ENCODE measurements around the gene HTT. TPM values are rescaled to one million over a fixed set of nuclear protein-coding genes. Genes with fewer than 3 reads are reported as not detected.
A peak's percentile ranks its signal among the peaks of the same experiment; 100 is the strongest.
"Not testable (repeated sequence)": the region's sequence is repeated elsewhere in the genome, so short reads cannot be mapped to it uniquely, and the experiment has no call there.

HTT gene
- total RNA-seq, 1 donor from 2014 or later, result 66.1 TPM

DNA sequence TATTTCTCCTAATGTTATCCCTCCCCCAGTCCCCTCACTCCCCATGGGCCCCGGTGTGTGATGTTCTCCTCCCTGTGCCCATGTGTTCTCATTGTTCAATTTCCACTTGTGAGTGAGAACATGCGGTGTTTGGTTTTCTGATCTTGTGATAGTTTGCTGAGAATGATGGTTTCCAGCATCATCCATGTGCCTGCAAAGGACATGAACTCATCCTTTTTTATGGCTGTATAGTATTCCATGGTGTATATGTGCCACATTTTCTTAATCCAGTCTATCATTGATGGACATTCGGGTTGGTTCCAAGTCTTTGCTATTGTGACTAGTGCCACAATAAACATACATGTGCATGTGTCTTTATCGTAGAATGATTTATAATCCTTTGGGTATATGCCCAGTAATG is 86.6 kb downstream of the HTT start:
- not testable (repeated sequence) for DNase-seq (ENCODE audit: low read depth)

DNA sequence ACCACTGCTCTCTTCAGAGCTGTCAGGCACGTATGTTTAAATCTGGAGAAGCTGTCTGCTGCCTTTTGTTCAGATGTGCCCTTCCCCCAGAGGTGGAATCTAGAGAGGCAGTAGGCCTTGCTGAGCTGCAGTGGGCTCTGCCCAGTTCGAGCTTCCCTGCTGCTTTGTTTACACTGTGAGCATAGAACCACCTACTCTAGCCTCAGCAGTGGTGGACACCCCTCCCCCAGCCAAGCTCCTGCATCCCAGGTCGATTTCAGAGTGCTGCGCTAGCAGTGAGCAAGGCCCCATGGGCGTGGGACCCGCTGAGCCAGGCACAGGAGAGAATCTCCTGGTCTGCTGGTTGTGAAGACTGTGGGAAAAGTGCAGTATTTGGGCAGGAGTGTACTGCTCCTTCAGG is 92.0 kb downstream of the HTT start:
- not testable (repeated sequence) for DNase-seq (ENCODE audit: low read depth)

DNA sequence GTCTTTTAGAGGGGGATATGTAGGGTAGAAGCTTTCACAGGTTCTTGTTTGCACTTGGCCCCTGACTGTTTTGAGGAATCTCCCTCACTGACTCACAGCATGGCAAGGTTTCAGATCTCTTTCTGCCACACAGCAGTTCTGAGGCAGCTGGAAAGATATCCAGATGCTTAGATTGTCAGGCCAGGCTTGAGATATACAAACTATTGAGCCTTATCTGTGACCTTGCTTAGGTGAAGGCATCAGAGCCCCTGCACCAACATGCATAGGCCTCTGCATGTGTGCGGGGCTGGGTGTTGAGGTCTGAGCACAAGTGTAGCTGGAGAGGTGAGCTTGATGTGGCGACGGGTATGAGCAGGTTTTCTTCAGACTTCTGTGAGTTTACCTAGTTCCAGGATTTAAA is 93.5 kb downstream of the HTT start:
- DNase-seq (ENCODE audit: low read depth), result peak; percentile 32

DNA sequence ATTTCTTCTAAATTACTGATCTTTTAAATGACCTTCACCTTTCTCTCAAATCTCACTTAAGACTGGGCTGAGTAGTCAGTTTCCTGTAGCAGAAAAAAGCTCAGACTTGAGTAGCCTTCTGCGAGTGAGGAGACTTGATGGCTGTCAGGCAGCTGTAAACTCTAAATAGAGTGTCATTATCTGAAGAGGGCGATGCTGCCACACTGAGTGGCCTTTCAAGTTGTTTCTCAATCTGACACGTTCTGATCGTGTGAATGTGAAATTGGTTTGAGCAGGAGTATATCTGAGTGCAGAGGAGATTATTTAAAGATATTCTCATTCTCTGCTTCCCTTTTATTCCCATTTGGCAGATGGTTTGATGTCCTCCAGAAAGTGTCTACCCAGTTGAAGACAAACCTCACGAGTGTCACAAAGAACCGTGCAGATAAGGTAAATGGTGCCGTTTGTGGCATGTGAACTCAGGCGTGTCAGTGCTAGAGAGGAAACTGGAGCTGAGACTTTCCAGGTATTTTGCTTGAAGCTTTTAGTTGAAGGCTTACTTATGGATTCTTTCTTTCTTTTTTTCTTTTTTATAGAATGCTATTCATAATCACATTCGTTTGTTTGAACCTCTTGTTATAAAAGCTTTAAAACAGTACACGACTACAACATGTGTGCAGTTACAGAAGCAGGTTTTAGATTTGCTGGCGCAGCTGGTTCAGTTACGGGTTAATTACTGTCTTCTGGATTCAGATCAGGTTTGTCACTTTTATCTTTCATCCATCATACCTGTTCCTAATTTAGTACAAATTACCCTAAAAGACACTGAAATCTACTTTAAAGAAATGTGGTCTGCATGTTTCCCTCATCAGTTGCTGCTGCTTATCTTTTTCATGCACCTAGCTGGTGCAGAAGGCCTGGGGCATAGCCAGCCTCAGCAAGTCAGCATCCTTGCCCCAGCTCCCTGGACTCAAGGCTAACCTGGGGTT is 100.2 kb downstream of the HTT start:
- peak; percentile 54 for DNase-seq (ENCODE audit: low read depth)

DNA sequence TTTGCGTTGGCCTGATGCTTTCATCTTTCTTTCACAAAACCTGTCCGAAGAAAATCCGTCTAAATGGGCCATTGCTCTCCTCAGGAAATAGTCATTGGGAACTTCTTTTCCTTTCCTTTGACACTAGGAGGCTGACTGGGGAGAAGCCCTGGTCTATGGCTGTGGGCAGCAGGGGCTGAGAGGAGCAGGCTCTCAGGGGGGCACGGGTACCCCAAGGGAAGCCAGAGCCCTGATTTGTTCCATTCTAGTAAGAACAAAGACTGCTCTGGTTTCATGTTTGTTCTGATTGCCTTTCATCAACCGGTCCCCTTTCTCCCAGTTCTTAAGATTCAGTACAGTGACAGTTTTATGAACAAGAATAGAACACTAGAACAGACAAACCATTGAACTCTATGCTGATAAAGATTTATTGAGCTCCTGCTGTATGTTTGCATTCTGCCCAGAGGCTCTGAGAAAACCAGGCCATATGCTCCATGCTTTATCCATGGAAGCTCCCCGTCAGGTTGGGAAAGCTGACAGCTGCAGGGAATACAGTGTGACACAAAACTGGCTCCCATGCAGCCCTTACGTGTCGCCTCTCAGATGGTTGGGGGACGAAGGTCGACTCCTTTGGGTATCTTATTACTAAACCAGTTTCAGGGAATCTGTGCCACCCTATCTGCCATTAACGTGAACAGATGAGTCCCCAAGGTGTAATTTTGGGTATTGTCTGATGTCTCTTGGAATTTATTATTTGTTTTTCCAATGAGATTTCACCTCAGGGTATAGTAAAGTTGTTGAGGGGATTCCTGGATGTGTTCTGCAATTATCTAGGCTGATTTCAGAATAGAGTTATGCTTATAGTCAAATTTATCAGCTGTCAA is 102.1 kb downstream of the HTT start:
- DNase-seq (ENCODE audit: low read depth), result no peak

DNA sequence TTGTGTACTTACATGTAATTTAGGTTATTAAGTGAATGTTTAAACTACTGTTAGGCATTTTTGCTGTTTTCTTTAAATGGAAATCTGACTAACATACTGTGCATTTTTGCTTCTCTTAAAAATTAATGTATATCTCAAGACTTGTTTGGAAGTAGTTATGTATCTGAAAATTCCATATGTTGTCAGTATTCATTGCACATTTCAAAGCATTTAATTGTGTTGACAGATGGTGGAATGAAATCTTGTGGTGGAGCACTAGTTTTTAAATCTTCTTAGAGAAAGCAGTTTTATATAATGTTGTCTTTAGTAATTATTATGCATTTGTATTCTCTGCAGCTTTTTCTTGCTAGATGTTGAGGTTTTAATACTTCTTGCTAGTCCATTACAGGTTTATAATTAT is 102.9 kb downstream of the HTT start:
- DNase-seq (ENCODE audit: low read depth), result no peak

DNA sequence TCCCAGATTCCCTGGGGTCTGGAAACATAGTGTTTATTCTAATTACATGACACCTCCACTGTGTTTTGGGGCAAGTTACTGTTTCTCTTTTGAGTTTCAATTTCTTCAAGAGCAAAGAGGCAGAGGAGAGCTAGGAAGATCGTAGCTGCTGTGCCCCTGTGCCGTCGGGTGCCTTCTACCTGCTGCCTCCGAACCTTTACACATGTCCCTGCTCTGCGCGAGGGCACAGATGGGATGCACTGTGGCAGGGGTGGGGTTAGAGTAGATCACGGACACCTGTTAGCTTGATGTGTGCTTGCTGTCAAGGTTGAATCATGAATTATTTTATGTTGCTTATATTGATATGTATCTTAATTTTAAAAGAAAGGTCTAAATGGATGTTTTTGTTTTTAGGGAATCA is 103.4 kb downstream of the HTT start:
- DNase-seq (ENCODE audit: low read depth), result no peak

DNA sequence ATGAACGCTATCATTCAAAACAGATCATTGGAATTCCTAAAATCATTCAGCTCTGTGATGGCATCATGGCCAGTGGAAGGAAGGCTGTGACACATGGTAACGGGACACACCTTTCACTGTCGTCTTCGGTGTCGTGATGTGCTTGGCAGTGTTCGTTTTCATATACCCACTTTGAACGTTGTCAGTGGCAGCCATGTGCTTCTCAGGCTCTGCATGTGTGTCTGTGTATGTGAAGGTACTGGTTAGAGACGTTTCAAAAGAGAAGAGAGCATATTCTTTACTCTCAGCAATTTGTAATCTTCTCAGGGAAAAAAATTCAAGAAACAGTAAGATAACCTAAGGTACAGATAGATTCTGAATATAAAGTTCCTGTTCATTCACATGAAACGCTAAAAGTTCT is 103.9 kb downstream of the HTT start:
- no peak for DNase-seq (ENCODE audit: low read depth)

DNA sequence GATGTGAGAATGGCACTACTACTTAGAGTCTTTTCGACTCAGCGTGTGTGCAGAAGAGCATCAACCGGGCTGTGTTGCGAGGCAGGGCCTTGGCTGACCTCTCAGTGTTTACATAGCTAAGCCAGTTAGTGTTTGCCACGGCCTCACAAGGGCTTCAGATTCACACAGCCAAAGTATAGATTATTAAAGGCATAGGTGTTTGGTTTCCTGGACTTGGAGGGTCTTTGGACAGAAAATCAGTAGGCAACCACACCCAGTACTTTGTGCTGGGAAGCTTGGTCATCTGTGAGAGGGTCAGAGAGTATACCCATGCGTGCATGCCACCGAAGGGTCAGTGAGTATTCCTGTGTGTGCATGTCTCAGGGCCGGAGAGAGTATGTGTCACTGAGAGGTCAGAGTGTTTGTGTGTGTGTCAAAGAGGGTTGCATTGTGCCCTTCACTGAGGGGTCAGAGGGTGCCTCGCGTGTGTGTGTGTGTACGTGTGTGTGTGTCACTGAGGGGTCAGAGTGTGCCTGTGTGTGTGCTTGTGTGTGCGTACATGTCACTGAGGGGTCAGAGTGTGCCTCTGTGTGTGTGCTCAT is 104.7 kb downstream of the HTT start:
- DNase-seq (ENCODE audit: low read depth), result no peak

DNA sequence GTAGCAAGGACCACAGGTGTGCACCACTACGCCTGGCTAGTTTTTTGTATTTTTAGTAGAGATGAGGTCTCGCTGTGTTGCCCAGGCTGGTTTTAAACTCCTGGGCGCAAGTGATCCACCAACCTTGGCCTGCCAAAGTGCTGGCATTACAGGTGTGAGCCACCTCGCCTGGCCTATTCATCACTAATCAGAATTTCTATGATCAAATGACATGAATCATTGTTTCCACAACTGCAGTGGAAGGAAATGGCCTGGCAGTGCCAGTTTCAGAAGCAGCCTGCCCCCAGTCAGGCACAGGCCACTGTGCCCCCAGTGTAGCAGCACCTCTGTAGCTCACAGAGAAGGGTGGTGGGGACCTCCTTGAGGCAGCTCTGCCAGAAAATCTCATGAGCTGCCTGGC is 108.5 kb downstream of the HTT start:
- DNase-seq (ENCODE audit: low read depth), result no peak

DNA sequence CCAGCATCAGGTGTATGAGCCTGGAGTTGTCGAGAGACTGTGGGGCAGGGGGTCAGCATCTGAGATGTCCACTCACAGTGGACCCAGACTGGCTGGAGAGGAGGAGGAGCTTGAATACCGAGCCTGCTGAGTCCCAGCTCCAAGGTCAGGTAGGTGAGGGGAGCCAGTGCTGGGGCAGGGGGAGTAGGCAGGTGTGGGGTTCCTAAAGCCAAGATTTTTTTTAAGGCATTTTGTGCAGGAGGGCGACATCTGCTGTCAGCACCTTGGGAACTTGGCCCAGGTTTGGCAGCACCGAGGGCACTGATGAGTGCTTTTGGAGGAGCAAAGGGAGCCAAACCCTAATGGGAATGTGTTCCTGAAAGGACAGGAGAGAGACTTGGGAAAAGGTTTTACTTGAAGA is 110.2 kb downstream of the HTT start:
- DNase-seq (ENCODE audit: low read depth), result no peak

DNA sequence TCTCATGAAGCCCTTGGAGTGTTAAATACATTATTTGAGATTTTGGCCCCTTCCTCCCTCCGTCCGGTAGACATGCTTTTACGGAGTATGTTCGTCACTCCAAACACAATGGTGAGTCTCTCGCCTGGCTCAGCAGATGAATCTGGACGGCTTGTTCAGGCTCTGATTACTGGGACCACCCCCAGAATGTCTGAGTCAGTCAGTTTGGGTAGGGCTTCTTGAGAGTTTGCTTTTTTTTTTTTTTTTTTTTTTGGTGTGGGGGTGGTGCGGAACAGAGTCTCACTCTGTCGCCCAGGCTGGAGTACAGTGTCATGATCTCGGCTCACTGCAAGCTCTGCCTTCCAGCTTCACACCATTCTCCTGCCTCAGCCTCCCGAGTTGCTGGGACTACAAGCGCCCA is 112.1 kb downstream of the HTT start:
- no peak for DNase-seq (ENCODE audit: low read depth)

DNA sequence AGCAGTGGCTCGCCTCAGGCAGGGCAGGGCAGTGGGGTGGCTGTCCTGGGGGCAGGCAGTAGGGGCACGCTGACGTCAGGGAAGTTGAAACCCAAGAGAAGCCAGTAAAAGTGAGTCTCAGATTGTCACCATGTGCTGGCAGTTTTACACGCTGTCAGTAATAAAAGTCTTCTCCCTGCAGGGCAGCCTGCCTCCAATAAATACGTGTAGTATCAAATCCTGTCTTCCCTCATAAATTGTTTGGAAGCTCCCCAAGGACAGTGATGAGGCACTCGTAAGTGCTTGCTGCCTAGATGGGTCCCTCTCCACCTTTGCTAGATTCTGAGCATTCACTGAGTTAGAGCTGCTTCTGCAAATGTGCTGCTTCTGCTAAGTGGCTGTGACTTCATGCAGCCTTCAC is 113.6 kb downstream of the HTT start:
- no peak for DNase-seq (ENCODE audit: low read depth)

DNA sequence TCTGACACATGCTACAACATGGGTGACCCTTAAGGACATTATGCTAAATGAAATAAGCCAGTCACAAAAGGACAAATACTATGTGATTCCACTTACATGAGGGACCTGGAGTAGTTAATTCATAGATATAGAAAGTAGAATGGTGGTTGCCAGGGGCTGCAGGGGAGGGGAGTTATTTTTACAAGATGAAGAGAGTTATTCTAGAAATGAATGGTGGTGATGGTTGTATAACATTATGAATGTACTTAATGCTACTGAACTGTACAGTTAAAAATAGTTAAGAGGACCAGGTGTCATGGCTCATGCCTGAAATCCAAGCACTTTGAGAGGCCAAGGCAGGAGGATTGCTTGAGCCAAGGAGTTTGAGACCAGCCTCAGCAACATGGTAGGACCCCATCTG is 115.0 kb downstream of the HTT start:
- no peak for DNase-seq (ENCODE audit: low read depth)

DNA sequence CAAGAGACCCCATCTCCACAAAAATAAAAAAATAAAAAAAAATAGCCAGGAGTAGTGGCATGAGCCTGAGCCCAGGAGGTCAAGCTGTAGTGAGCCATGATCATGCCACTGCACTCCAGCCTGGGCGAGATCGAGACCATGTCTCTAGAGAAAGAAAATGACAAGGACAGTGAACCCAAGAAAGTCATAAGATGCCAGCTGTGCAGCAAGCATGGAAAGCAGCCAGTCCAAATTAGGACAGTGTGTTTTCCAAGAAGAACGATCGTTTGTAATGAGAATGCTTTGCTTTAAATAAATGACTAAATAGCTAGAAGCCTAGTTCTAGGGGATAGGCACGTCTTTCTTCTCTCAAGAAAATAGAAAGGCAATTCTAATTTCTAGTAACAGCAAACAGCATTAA is 116.1 kb downstream of the HTT start:
- DNase-seq (ENCODE audit: low read depth), result no peak

DNA sequence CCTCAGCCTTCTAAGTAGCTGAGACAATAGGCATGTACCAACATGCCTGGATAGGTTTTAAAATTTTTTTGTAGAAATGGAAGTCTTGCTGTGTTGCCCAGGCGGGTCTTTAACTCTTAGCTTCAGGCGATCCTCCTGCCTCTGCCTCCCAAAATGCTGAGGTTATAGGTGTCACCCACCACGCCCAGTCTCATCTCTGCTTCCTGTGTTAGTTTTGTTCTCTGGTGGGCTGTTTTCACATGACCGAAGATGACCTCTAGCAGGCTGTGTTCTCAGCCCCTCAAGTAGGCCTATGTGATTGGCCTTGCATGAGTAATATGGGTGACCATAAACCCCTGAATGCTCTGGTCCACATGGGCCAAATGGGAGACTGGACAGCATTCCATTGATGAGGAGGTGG is 117.7 kb downstream of the HTT start:
- DNase-seq (ENCODE audit: low read depth), result no peak

DNA sequence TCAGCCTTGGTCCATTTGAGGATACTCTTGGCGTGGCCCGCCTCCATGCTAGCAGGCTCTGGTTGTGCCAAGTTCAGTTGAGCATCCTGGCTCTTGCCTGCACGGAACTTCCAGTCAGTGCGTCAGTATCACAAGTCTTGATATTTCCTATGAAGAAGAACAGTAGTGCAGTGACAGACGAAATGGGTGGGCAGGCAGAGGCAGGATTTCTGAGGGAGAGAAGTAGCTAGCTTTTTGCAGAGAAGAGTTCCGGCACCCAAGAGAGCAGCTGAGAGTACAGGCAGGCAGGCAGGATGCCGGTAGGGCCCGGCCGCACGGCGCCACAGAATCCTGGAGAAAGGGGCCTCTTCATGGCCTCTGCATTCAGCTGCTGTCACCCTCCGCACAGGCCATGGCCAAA is 118.3 kb downstream of the HTT start:
- DNase-seq (ENCODE audit: low read depth), result no peak

DNA sequence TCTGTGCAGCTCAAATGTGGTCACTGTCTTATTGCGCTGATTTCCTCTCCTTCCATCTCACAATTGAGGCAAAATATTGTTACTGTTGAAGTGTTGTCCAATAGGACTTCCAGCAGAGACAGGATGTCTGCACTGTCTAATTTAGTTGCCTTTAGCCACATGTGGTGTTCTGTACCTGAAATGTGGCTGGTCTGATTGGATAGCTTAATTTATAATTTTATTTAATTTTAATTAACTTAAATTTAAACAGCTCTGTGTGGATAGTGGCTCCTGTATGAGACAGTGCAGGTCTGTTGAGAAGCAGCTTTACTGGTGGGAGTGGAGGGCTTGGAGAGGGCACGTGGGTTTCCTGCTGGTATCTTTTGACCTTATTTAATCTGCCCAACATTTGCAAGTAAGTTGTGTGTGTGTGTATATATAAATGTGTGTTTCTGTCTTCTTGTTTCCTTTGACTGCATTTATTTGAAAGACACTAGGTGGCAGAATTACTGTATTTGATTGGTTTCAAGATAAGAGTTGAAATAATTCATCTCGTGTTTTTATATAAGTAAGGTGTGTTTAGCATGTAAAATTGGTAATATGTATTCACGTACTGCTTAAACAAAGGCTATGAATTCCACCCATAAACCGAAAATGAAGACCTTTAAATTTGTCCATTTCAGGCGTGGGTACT is 119.2 kb downstream of the HTT start:
- peak; percentile 24 for DNase-seq (ENCODE audit: low read depth)

DNA sequence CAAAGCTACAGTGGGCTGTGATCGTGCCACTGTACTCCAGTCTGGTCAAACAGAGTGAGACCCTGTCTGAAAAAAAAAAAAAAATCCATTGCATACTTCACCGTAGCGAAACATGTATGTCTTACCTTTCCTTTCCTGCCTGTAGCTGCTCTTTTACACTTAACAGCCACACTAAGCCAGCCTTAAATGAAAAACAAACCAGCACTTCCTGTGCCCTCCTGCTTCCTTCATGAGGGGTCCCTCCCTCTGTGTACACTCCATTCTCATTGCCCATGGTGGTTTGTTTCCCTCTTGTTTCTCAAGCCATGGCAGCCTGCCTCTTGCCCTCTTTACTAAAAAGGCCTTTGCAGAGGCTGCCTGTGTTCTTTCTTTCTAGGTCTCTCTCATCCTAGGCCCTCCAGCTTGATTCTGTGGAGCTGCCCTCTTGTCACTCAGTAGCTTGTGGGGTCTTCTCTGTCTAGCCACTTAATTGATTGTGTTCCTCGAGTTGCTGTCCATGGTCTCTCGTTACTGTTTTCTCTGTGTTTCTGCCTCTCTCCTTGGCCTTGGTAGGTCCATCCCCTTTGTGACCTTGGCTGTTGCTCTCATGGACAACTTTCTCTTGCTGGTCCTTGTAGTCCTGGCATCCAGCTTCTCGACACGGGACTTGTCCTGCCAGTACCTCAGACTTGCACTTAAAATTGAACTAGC is 122.3 kb downstream of the HTT start:
- DNase-seq (ENCODE audit: low read depth), result no peak

DNA sequence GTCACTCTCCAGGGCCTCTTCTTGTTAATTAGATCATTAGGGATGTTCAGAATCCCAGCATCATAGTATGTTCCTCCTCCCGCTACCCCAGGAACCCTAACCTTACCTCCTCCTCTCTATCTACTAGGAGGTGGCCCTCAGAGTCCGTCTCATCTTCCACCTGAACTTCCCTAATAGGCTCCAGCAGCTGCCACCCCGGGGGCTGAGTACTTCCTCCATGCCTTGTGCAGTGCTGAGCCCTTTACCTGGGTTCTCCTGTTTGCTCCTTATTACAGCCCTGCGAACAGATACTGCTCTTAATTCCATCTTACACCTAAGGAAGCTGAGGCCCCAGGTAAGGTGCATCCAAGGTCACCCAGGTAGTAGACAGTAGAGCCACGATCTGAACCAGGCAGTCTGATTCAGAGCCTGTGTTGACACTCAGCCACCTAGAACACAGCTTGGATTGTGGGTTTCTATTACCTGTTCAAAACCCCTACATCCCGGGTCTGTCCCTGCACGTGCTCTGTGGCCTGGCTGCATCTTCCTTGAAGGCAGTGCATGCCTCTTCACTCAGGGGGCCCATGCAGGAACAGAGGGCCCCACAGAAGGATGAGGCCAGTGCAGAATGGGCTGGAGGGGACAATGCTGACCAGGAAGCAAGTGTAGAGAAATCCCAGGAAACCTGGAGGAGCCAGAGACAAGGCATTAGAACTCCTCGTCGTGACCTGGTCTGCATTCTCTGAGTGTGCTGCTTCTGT is 123.1 kb downstream of the HTT start:
- no peak for DNase-seq (ENCODE audit: low read depth)
